NB4 (cell line): ENCODE data around the gene POU2F1.

ENCODE experiments used
- DNase-seq: peaks from one replicate; pipeline ENCODE4 v3.0.0; 2010; ENCODE audit warnings: low read depth
- H3K4me3 ChIP-seq: one replicate; pipeline ENCODE4 v1.5.1; 2011; ENCODE audit warnings: mild to moderate bottlenecking, low read depth, low read length, moderate library complexity
- MAX ChIP-seq: IDR thresholded peaks from 2 replicates; pipeline ENCODE4 v1.6.1; 2011; ENCODE audit warnings: low read depth, low read length
- MYC ChIP-seq: IDR thresholded peaks from 2 replicates; pipeline ENCODE4 v1.6.1; 2011; ENCODE audit warnings: low read depth, low read length
- POLR2A ChIP-seq: IDR thresholded peaks from 2 replicates; pipeline ENCODE4 v1.6.1; 2011; ENCODE audit warnings: mild to moderate bottlenecking; ENCODE audit not compliant: insufficient read length; ENCODE audit errors: extremely low read depth
- TF ChIP-seq, protein P1 (sequence below): IDR thresholded peaks from one replicate; pipeline ENCODE4 v1.5.1; 2012; ENCODE audit warnings: low read depth, low read length

Gene POU2F1

GRCh38 chr1:167469280-167469965, 248.7 kb downstream of the POU2F1 start:
- no peak overlapping the region for H3K4me3 ChIP-seq
- no peak for DNase-seq
- no peak for TF ChIP-seq MAX
- TF ChIP-seq, protein P1, sequence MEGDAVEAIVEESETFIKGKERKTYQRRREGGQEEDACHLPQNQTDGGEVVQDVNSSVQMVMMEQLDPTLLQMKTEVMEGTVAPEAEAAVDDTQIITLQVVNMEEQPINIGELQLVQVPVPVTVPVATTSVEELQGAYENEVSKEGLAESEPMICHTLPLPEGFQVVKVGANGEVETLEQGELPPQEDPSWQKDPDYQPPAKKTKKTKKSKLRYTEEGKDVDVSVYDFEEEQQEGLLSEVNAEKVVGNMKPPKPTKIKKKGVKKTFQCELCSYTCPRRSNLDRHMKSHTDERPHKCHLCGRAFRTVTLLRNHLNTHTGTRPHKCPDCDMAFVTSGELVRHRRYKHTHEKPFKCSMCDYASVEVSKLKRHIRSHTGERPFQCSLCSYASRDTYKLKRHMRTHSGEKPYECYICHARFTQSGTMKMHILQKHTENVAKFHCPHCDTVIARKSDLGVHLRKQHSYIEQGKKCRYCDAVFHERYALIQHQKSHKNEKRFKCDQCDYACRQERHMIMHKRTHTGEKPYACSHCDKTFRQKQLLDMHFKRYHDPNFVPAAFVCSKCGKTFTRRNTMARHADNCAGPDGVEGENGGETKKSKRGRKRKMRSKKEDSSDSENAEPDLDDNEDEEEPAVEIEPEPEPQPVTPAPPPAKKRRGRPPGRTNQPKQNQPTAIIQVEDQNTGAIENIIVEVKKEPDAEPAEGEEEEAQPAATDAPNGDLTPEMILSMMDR = no peak
- no peak for TF ChIP-seq MYC
- no peak for TF ChIP-seq POLR2A

DNA sequence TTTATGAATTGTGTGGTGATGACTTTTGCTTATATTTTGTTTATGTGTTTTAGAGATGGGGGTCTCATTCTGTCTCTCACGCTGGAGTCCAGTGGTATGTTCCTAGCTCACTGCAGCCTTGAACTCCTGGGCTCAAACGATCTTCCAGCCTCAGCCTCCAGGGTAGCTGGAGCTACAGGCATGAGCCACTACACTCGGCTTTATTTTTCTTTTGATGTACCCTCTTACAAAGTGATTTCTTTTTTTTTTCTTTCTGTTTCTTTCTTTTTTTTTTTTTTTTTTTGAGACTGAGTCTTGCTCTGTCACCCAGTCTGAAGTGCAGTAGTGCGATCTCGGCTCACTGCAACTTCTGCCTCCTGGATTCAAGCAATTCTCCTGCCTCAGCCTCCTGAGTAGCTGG, 250.9 kb downstream of the POU2F1 start:
- TF ChIP-seq MAX = no peak
- TF ChIP-seq MYC = no peak
- TF ChIP-seq, protein P1 = no peak
- TF ChIP-seq POLR2A = no peak
- no peak for DNase-seq
- H3K4me3 ChIP-seq = no peak overlapping the region

DNA sequence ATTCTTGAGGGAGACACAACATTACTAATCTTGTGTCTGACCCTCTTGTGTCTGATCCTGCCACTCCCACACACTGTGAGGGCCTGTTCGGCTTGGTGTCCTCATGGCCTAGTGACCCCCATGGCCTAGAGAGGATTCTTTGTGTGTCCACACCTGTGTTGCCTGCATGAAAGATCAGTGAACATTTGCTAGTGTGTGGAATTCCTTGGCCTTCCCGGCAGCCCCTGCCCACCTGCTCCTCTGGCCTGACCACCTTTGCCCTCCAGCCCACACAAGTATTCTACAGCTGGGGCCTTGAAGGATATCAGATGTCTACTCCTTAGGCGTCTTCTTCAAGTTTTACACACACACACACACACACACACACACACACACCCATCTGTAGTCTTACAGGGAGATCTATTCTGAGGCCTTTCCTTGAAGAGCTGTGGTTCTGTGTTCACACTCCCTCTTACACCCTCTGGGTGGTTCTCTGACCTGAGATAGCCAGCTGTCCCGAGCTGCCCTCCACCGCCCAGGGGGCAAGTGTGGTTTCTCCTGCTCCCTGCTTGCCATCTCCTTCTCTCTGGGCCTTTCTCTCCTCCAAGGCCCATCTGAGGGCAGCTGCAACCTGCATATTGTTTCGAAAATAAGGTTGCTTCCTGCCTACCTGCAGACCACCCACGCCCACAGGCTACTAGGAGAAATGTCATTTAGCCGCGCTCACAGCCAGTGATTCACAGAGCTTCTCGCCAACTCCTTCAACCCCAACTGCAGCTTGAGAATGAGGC, 252.3 kb downstream of the POU2F1 start:
- TF ChIP-seq MAX = no peak
- no peak for TF ChIP-seq POLR2A
- no peak for TF ChIP-seq MYC
- TF ChIP-seq, protein P1 = no peak
- DNase-seq = no peak
- H3K4me3 ChIP-seq = no peak overlapping the region

DNA sequence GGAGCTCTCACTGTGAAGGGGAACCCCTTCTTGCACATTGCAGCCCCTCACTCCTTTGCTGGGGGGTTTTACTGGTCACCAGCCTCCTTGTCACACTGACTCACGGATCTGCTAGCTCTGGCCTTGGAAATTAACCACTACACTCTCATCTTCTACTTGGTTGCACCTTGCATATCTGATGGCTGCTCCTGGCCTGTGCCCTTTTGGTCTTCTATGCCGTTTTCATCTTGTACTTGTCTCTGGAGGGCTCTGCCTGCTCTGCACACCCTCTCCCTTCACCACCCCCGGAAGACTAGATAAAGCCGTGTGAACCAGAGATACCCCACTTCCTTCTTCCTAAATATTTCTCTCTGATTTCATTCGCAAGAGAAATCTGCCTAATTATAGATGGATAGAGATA, 253.1 kb downstream of the POU2F1 start:
- DNase-seq = no peak
- TF ChIP-seq POLR2A (no peak), MAX (no peak), MYC (no peak)
- TF ChIP-seq, protein P1 = no peak
- no peak overlapping the region for H3K4me3 ChIP-seq

DNA sequence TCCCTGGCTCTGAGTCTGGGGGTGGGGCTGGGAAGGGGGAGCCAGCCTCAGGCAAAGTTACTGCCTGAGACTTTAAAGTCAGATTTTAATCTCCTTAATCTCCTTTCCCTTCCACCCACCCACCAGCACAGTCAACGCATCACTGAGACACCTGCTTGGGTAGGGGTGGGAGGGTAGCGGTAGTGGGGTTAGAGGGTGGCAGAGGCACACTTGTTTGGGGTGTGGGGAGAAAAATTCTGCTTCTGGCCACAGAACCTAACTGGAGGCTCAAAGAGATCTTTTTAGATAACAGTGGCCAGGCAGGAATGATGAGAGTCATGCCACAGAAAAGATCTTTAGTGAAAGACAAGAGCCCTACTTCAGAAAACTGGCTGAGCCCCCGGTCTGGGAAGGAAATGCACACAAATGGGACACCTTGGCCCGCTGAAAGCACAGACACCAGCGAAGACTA, 253.5 kb downstream of the POU2F1 start:
- TF ChIP-seq POLR2A = no peak
- no peak for TF ChIP-seq MAX
- no peak for TF ChIP-seq MYC
- TF ChIP-seq, protein P1 = no peak
- no peak for DNase-seq
- H3K4me3 ChIP-seq = no peak overlapping the region
